GM19099 (cell line): ENCODE measurements around the gene LIPC.

Source experiments
- POLR2A ChIP-seq: IDR thresholded peaks from 3 replicates; pipeline ENCODE4 v1.6.1; 2011; ENCODE audit warnings: low read depth; ENCODE audit not compliant: insufficient read length; ENCODE audit errors: extremely low read depth

LIPC gene

GRCh38 chr15:58479941-58480340, 48.1 kb downstream of the LIPC start:
- TF ChIP-seq POLR2A = no peak

DNA sequence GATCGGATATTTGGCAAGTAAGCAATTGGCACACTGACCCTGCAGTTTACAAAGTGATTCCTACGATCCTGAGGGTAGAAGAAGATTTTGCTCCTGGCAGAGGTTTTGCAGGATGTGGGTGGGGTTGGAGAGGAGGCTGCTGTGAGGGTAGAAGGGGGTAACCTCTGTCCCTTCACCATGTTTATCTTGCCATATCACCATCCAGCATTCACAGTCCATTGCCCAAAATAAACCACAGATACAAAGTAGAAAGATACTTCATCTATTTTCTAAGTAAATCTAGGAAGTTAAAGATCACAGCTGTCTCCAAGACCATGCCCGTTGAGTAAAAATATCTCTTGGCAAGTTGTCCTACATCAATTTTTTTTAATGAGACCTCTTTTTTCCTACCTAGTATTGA, 51.6 kb downstream of the LIPC start:
- TF ChIP-seq POLR2A = no peak

DNA sequence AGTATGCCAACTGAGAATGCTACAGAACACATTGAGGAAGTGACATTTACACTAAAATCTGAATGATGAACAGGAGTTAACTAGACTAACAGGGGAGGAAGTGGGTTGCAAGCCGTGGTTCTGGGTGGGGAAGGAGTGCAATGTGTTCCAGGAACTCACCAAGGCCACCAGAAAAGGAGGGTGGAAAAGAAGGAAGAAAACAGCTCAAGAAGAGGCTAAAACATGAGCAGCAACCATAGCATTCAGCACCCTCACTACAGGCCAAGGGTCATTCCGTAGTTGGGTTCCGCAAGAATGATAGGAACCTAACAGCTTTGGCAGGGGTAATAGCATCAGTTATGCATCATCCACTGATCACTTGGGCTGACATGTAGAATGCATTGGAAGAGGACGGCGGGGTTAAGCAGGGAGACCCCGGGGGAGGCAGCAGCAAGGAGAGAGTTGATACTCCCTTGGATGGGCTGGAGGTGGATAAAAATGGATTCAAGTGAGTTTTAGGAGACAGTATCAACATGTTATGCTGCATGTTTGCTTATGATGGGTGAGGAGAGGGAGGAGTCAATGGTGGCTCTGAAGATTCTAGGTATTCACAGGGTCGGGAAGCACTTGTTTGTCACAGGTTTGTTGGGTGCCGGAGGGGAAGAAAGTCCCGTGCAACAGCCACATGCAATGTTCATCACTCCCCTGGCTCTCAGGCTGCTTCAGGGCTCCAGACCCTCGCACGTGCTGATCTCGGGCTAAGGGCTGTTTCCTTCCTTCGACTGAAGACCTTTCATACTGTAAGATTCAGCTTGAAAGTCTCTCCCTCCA, 53.2 kb downstream of the LIPC start:
- TF ChIP-seq POLR2A = no peak

DNA sequence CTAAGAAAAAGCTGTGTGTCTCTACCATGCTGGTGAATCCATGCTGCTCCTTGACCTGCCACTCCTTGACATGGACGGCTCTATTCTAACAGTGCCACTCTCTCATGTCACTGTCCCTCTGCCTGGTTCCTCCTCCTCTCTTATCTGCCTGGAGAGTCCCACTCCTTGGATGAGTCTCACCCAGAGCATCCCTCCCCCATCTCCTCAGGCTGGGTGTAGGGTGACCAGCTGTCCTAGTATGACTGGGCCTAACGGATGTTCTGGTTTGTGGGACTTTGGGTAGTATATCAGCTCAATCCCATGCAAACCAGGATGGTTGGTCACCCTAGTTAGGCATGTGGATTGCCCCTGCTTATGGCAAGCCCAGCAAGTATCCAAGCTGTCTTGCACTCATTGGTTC, 54.3 kb downstream of the LIPC start:
- TF ChIP-seq POLR2A = no peak

DNA sequence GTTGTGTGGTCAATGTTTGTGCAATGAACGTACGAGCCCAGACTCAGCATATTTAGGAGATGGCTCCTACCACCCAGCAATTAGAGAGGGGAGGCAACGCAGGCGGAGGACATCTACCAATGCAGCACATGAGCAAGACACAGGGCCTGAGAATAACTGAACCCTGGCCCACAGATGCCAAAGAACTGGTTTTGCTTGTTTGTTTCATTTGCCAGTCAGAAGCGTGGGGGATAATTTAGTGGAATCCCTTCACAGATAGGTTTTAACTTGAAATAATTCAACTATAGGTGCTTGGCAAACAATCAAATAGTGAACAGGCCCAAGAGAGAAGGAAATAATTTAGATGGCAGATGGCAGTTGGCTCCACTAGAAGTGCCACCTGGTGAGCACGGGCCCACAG, 54.8 kb downstream of the LIPC start:
- no peak for TF ChIP-seq POLR2A

GRCh38 chr15:58487041-58487723, 55.4 kb downstream of the LIPC start:
- no peak for TF ChIP-seq POLR2A

GRCh38 chr15:58487724-58488120, 55.9 kb downstream of the LIPC start:
- TF ChIP-seq POLR2A = no peak

- no peak for TF ChIP-seq POLR2A
Observed at GRCh38 chr15:58489289-58490085, 57.7 kb downstream of the LIPC start.

- no peak for TF ChIP-seq POLR2A
Observed at GRCh38 chr15:58490086-58490887, 58.5 kb downstream of the LIPC start.

DNA sequence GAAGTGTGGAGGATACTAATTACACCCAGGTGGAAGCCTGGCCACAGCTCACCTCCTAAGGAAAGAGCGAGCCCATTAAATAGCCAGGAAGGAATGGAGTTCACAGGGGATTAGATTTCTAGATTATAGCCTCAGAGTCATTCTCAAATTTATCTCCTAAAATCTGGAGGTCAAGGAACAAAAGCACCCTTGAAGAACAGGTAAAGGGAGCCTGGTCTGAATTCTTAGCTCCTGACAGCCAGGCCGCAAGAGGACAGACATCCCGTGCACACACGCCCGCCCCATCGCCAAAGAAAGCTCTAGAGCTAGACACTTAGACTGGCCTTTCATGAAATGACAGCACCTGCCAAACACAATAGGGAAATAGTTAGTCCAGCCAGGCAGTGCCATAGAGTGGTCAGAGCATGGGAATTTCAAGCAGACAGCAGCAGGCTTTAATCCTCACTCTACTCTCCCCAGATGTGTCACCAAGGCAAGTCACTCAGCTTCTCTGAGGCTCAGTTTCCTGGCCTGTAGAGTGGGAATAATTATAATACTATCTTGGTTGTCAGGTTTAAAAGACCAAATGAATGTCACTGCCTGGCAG, 59.2 kb downstream of the LIPC start:
- no peak for TF ChIP-seq POLR2A

DNA sequence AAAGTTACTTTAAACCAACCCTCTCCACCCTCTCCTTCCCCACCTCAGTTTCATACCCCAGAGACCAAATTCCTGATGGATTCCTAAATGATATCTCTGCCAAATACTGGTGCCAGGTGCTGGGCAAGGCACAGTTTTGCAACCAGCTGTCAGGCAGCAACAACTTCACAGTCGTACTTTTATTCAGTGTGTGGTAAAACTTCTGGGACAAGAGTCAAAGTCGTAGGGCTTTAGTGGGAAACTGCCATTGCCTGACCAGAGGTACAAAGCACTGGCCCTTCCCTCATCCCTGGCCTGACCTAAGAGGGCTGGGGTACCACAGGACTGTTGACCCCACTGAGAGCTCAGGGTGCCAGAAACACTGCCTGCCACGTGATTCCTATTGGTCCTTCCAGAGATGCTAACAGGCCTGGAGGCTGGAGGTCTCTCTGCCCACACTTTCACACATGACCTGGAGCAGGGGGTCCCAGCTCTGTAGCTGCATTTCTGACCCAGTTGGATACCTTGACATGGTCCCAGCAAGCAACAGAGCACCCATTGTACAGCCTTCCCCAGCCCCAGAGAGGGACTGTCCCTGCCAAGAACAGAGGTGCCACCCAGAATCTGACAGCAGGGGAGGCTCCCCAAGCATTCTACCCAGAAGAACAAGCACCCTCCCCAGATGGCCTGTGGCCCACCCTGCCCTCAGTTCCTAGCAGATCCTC, 59.9 kb downstream of the LIPC start:
- TF ChIP-seq POLR2A = no peak

DNA sequence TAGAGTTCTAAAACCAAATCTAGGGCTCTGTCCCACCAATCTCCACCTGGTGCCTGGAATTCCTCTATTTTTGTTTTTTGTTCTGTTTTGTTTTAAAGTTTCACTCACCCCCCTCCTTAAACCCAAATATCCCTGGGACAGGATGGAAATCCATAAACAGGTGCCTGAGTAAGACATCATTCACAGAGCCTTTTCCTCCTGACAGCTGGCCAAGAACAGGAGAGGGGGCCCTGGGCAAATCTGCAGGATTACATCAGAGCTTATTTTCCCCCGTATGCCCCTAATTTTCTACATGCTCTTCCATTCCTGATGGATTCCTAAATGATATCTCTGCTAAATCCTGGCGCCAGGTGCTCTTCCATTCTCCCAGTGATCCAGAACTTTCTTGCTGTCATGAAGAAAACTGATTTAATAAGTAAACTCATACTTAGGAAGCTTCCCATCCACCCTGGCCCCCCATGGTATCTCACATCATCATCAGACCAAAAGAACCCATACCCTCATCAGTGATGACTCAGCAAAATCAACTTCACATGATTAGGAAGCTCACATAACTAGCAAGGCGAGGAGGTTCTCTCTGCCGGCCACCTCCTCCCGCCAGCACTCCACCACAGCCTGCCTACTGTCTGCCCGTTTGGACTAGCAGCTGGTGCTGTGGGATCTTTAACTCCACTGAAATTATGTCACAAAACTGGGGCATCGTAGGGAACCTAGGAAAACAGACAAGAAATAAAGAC, 61.0 kb downstream of the LIPC start:
- TF ChIP-seq POLR2A = no peak

DNA sequence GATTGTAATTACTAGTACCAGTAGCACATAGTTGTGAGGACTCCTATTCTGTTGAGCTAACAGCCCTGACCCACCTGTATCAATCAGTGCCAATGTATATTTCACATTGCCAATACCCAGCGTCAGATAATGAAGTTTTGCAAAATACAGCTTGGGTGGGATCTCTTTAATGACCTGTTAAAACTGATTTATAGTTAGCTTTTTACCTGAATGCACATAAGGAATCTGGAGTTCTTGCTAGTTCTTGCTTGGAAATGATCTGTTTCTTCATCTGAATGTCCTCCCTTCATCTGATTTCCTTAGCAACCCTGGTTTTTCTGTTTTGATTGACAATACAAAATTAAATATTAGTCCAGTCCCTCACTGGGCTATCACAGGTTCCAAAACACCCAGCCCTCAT, 62.8 kb downstream of the LIPC start:
- TF ChIP-seq POLR2A = no peak
